Measurements from ENCODE around the gene ZNF888.
"Not testable (repeated sequence)": the region's sequence is repeated elsewhere in the genome, so short reads cannot be mapped to it uniquely, and the experiment has no call there.

DNA sequence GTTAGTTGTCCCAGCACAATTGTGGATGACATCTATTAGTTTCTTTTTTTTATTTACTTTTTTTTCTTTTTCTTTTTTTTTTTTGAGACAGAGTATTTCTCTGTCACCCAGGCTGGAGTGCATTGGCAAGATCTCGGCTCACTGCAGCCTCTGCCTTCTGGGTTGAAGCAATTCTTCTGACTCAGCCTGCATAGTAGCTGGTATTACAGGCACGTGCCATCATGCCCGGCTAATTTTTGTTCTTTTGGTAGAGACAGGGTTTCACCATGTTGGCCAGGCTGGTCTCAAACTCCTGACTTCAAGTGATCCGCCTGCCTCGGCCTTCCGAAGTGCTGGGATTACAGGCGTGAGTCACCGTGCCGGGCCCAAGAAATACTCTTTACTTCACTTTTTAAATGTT is 1.4 kb upstream of the ZNF888 start:
- TF ChIP-seq, protein P1, sequence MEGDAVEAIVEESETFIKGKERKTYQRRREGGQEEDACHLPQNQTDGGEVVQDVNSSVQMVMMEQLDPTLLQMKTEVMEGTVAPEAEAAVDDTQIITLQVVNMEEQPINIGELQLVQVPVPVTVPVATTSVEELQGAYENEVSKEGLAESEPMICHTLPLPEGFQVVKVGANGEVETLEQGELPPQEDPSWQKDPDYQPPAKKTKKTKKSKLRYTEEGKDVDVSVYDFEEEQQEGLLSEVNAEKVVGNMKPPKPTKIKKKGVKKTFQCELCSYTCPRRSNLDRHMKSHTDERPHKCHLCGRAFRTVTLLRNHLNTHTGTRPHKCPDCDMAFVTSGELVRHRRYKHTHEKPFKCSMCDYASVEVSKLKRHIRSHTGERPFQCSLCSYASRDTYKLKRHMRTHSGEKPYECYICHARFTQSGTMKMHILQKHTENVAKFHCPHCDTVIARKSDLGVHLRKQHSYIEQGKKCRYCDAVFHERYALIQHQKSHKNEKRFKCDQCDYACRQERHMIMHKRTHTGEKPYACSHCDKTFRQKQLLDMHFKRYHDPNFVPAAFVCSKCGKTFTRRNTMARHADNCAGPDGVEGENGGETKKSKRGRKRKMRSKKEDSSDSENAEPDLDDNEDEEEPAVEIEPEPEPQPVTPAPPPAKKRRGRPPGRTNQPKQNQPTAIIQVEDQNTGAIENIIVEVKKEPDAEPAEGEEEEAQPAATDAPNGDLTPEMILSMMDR (IDR thresholded peaks at IDR 0.05), result not testable (repeated sequence)
- TF ChIP-seq POLR2A (IDR thresholded peaks at IDR 0.05), result not testable (repeated sequence)
